ENCODE results near the gene ANO4.
"Not testable (repeated sequence)": the region's sequence is repeated elsewhere in the genome, so short reads cannot be mapped to it uniquely, and the experiment has no call there.

ANO4 gene

GRCh38 chr12:101045486-101046464 lies 251.2 kb downstream of the ANO4 start:
- peak; percentile 59 for DNase-seq (ENCODE audit: low read depth)

- DNase-seq (ENCODE audit: low read depth), result no peak
These were observed 253.1 kb downstream of the ANO4 start for GRCh38 chr12:101047652-101048051.

GRCh38 chr12:101050631-101051030 lies 256.1 kb downstream of the ANO4 start:
- no peak for DNase-seq (ENCODE audit: low read depth)

GRCh38 chr12:101051151-101051550 lies 256.6 kb downstream of the ANO4 start:
- DNase-seq (ENCODE audit: low read depth), result no peak

- DNase-seq (ENCODE audit: low read depth), result peak; percentile 67
These were observed 257.4 kb downstream of the ANO4 start for GRCh38 chr12:101051901-101052550.

GRCh38 chr12:101053203-101053602 lies 258.6 kb downstream of the ANO4 start:
- DNase-seq (ENCODE audit: low read depth), result no peak

- no peak for DNase-seq (ENCODE audit: low read depth)
These were observed 261.4 kb downstream of the ANO4 start for GRCh38 chr12:101055940-101056339.

GRCh38 chr12:101062508-101062907 lies 267.9 kb downstream of the ANO4 start:
- DNase-seq (ENCODE audit: low read depth), result not testable (repeated sequence)

GRCh38 chr12:101064721-101065120 lies 270.1 kb downstream of the ANO4 start:
- no peak for DNase-seq (ENCODE audit: low read depth)

GRCh38 chr12:101066489-101066888 lies 271.9 kb downstream of the ANO4 start:
- DNase-seq (ENCODE audit: low read depth), result no peak

GRCh38 chr12:101068402-101068801 lies 273.8 kb downstream of the ANO4 start:
- no peak for DNase-seq (ENCODE audit: low read depth)

GRCh38 chr12:101068836-101069235 lies 274.3 kb downstream of the ANO4 start:
- no peak for DNase-seq (ENCODE audit: low read depth)

- no peak for DNase-seq (ENCODE audit: low read depth)
These were observed 280.5 kb downstream of the ANO4 start for GRCh38 chr12:101074940-101075680.

GRCh38 chr12:101076921-101077320 lies 282.3 kb downstream of the ANO4 start:
- no peak for DNase-seq (ENCODE audit: low read depth)

- no peak for DNase-seq (ENCODE audit: low read depth)
These were observed 283.4 kb downstream of the ANO4 start for GRCh38 chr12:101077791-101078528.

- no peak for DNase-seq (ENCODE audit: low read depth)
These were observed 284.1 kb downstream of the ANO4 start for GRCh38 chr12:101078536-101079285.

- DNase-seq (ENCODE audit: low read depth), result no peak
These were observed 288.1 kb downstream of the ANO4 start for GRCh38 chr12:101082706-101083105.

- peak; percentile 49 for DNase-seq (ENCODE audit: low read depth)
These were observed 292.0 kb downstream of the ANO4 start for GRCh38 chr12:101086490-101087135.

- no peak for DNase-seq (ENCODE audit: low read depth)
These were observed 293.3 kb downstream of the ANO4 start for GRCh38 chr12:101087920-101088319.

- no peak for DNase-seq (ENCODE audit: low read depth)
These were observed 294.7 kb downstream of the ANO4 start for GRCh38 chr12:101089271-101089670.

Measured in iris pigment epithelial cell (primary cell).